ENCODE results near the gene NGEF.

NGEF gene

DNA sequence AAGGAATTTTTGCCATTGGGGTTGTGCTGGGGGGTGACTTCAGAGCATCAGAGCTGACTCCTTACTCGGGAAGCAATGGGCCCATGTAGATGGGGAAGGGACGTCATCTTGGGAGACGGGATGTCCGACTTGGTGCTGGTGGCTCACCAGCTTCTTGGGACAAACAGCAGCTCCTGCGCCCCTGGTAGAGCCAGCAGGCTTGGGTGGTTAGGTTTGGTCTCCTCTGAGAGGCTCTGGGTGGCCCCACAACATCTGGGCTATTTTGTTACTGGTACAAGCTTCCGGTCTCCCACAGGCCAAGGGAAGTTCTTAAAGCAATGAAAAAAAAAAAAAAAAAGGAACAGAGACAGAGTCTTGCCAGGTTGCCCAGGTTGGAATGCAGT, 1.8 kb downstream of the NGEF start:
- Histone ChIP-seq H3K27ac (ENCODE audit: low read depth, low read length) (no peak overlapping the region), H3K4me3 (ENCODE audit: low read depth in 1 of 5, low read length in 5 of 5) (no peak overlapping the region), H3K27me3 (ENCODE audit: control insufficient read depth in 5 of 5, insufficient read depth in 4 of 5, low read length in 5 of 5) (peaks cover 0 to 2% (median 0%) of the 10 kb centered on the region in 5 donors), H3K9ac (ENCODE audit: low read length in 5 of 5) (no peak overlapping the region), H3K36me3 (ENCODE audit: control insufficient read depth in 5 of 5, insufficient read depth in 5 of 5, low read length in 5 of 5) (no peaks in the 10 kb centered on the region), H3K4me1 (ENCODE audit: control insufficient read depth in 5 of 5, insufficient read depth in 5 of 5, low read length in 5 of 5) (peaks cover 0 to 13% (median 3%) of the 10 kb centered on the region in 5 donors), H3K9me3 (ENCODE audit: control insufficient read depth in 5 of 5, low read length in 5 of 5) (no peaks in the 10 kb centered on the region)

DNA sequence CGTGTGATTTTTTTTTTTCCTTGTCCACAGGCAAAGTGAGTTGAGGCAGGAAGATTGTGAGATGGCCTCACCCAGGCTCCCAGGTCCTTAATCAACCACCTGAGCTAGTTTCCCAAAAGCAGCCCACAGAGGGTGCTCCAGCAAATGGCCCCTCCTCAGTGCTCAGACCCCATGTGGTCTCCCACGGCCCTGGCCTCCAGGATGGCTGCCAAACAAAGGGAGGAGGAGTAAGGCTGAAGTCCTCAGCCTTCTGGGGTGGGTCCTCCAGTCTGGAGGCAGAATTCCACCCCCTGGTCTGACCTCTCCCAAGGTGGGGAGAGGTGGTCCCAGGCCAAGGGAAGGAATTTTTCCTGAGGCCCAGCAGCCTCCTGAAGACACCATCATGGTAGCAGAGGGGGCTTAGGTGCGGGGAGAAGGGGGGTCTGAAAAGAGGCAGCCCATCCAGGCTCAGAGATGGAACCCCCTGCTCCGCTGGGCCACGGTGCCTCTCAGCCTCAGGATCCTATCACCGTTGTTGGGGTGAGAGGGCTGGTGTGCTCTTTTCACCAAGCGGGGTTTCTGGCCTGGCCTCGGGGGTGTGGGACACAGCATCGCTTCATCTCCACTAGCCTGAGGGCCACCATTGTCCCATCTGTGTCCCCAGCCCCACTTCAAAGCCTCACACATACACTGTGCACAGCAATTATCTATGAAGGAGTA, 2.3 kb downstream of the NGEF start:
- Histone ChIP-seq H3K9me3 (ENCODE audit: control insufficient read depth in 5 of 5, low read length in 5 of 5) (no peaks in the 10 kb centered on the region), H3K27ac (ENCODE audit: low read depth, low read length) (no peak overlapping the region), H3K4me3 (ENCODE audit: low read depth in 1 of 5, low read length in 5 of 5) (no peak overlapping the region), H3K4me1 (ENCODE audit: control insufficient read depth in 5 of 5, insufficient read depth in 5 of 5, low read length in 5 of 5) (peaks cover 0 to 13% (median 3%) of the 10 kb centered on the region in 5 donors), H3K36me3 (ENCODE audit: control insufficient read depth in 5 of 5, insufficient read depth in 5 of 5, low read length in 5 of 5) (no peaks in the 10 kb centered on the region), H3K27me3 (ENCODE audit: control insufficient read depth in 5 of 5, insufficient read depth in 4 of 5, low read length in 5 of 5) (peaks cover 0 to 2% (median 0%) of the 10 kb centered on the region in 5 donors), H3K9ac (ENCODE audit: low read length in 5 of 5) (no peak overlapping the region)

DNA sequence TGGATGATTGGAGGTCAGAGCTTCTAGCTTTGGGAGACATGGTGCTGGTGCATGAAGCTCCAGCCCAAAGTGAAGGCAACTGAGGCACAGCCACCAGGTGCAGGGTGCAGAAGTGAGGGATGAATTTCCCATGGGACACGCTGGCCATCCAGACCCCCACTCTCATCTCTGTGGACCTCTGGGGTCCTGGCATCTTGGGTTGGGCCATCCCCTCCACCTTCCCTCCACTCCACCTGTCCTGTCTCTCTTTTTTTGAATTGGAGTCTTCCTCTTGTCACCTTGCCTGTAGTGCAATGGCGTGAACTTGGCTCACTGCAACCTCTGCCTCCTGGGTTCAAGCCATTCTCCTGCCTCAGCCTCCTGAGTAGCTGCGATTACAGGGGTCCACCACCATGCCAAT, 3.4 kb downstream of the NGEF start:
- peaks cover 0 to 13% (median 3%) of the 10 kb centered on the region in 5 donors for H3K4me1 ChIP-seq (ENCODE audit: control insufficient read depth in 5 of 5, insufficient read depth in 5 of 5, low read length in 5 of 5)
- H3K36me3 ChIP-seq (ENCODE audit: control insufficient read depth in 5 of 5, insufficient read depth in 5 of 5, low read length in 5 of 5) = no peaks in the 10 kb centered on the region
- no peak overlapping the region for H3K27ac ChIP-seq (ENCODE audit: low read depth, low read length)
- H3K4me3 ChIP-seq (ENCODE audit: low read depth in 1 of 5, low read length in 5 of 5) = no peak overlapping the region
- H3K9ac ChIP-seq (ENCODE audit: low read length in 5 of 5) = no peak overlapping the region
- H3K27me3 ChIP-seq (ENCODE audit: control insufficient read depth in 5 of 5, insufficient read depth in 4 of 5, low read length in 5 of 5) = peaks cover 0 to 2% (median 0%) of the 10 kb centered on the region in 5 donors
- no peaks in the 10 kb centered on the region for H3K9me3 ChIP-seq (ENCODE audit: control insufficient read depth in 5 of 5, low read length in 5 of 5)

DNA sequence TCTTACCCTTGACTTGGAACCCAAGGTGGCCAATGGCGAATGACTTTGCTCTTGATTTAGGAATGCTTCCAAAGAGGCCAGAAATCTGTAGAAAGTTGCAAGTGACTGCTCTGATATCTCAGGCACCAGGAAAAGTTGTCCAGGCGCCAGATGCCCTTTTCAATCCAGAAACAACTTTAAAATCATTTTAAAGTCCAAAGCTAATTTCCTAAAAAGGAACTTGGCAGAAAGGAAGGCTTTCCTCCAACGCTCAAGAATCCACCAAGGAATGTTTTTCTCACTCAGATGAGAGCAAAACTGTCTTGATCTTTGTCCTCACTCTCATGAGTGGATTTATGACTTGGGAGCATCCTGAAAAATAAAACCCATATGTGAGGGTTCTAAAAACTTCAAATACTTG, 5.3 kb downstream of the NGEF start:
- no peaks in the 10 kb centered on the region for H3K9me3 ChIP-seq (ENCODE audit: control insufficient read depth in 5 of 5, low read length in 5 of 5)
- peaks cover 0 to 13% (median 3%) of the 10 kb centered on the region in 5 donors for H3K4me1 ChIP-seq (ENCODE audit: control insufficient read depth in 5 of 5, insufficient read depth in 5 of 5, low read length in 5 of 5)
- no peak overlapping the region for H3K9ac ChIP-seq (ENCODE audit: low read length in 5 of 5)
- H3K36me3 ChIP-seq (ENCODE audit: control insufficient read depth in 5 of 5, insufficient read depth in 5 of 5, low read length in 5 of 5) = no peaks in the 10 kb centered on the region
- H3K4me3 ChIP-seq (ENCODE audit: low read depth in 1 of 5, low read length in 5 of 5) = no peak overlapping the region
- H3K27ac ChIP-seq (ENCODE audit: low read depth, low read length) = no peak overlapping the region
- H3K27me3 ChIP-seq (ENCODE audit: control insufficient read depth in 5 of 5, insufficient read depth in 4 of 5, low read length in 5 of 5) = peaks cover 0 to 5% (median 0%) of the 10 kb centered on the region in 5 donors

DNA sequence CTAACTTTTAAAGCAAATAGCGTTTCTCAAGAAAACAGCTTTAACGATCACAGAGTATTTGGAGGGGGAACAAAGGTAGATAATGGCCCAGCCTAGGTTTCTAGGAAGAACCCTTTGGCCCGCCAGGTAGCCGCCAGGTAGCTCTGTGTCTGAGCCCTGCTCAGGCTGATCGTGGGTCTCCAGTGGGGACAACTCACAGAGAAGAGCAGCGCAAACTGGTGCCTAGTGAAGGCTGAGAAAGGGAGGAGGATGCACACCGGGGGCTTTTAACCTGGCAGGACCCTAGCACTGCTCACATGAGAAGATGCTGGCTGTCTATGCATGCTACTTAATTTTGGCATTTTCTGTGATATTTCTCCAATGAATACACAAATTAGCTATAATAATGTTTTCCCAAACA, 5.8 kb downstream of the NGEF start:
- H3K9ac ChIP-seq (ENCODE audit: low read length in 5 of 5) = no peak overlapping the region
- H3K27me3 ChIP-seq (ENCODE audit: control insufficient read depth in 5 of 5, insufficient read depth in 4 of 5, low read length in 5 of 5) = peaks cover 0 to 5% (median 0%) of the 10 kb centered on the region in 5 donors
- no peaks in the 10 kb centered on the region for H3K9me3 ChIP-seq (ENCODE audit: control insufficient read depth in 5 of 5, low read length in 5 of 5)
- H3K36me3 ChIP-seq (ENCODE audit: control insufficient read depth in 5 of 5, insufficient read depth in 5 of 5, low read length in 5 of 5) = no peaks in the 10 kb centered on the region
- H3K4me3 ChIP-seq (ENCODE audit: low read depth in 1 of 5, low read length in 5 of 5) = no peak overlapping the region
- no peak overlapping the region for H3K27ac ChIP-seq (ENCODE audit: low read depth, low read length)
- peaks cover 0 to 8% (median 0%) of the 10 kb centered on the region in 5 donors for H3K4me1 ChIP-seq (ENCODE audit: control insufficient read depth in 5 of 5, insufficient read depth in 5 of 5, low read length in 5 of 5)

DNA sequence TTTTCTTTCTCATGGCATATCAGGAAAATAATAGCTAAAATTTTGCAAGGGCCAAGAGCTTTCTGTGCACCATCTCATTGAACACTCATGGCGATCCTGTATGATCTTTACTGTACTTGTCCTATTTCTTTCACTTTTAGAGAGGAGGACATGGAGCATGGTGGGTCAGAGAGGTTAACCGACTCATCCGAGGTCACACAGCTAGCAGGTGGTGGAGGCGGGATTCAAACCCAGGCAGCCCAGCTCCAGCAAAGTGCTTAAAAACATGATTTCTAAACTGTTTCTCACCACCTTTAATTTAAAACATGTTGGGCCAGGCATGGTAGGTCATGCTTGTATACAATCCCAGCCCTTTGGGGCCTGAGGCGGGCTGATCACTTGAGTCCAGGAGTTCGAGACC, 6.4 kb downstream of the NGEF start:
- H3K27me3 ChIP-seq (ENCODE audit: control insufficient read depth in 5 of 5, insufficient read depth in 4 of 5, low read length in 5 of 5) = peaks cover 0 to 5% (median 0%) of the 10 kb centered on the region in 5 donors
- H3K9me3 ChIP-seq (ENCODE audit: control insufficient read depth in 5 of 5, low read length in 5 of 5) = no peaks in the 10 kb centered on the region
- no peak overlapping the region for H3K9ac ChIP-seq (ENCODE audit: low read length in 5 of 5)

DNA sequence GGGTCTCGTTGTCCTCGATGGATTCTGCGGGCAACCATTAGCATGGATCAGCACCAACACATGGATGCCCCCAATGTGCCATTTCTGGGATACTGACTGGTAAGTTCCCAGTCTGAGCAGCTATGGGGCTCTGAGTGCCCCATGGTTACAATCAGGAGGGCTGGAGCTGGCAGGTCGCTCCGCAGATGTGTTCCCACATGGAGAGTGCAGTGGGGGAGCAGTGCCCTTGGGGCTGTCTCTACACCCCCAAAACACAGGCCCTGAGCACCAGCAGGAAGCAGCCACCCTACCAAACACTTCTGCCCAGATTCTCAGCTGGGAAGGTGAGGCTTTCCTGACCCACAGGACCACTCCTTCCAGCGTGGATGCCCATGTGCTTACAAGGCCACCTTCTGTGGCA, 8.0 kb downstream of the NGEF start:
- H3K27me3 ChIP-seq (ENCODE audit: control insufficient read depth in 5 of 5, insufficient read depth in 4 of 5, low read length in 5 of 5) = peaks cover 0 to 5% (median 4%) of the 10 kb centered on the region in 5 donors
- no peak overlapping the region for H3K9ac ChIP-seq (ENCODE audit: low read length in 5 of 5)
- no peaks in the 10 kb centered on the region for H3K36me3 ChIP-seq (ENCODE audit: control insufficient read depth in 5 of 5, insufficient read depth in 5 of 5, low read length in 5 of 5)
- H3K9me3 ChIP-seq (ENCODE audit: control insufficient read depth in 5 of 5, low read length in 5 of 5) = no peaks in the 10 kb centered on the region
- H3K4me3 ChIP-seq (ENCODE audit: low read depth in 1 of 5, low read length in 5 of 5) = no peak overlapping the region
- no peaks in the 10 kb centered on the region for H3K4me1 ChIP-seq (ENCODE audit: control insufficient read depth in 5 of 5, insufficient read depth in 5 of 5, low read length in 5 of 5)
- H3K27ac ChIP-seq (ENCODE audit: low read depth, low read length) = no peak overlapping the region

More for the DNA sequence above, 6.4 kb downstream of the NGEF start:
- Histone ChIP-seq H3K4me3 (ENCODE audit: low read depth in 1 of 5, low read length in 5 of 5) (no peak overlapping the region), H3K4me1 (ENCODE audit: control insufficient read depth in 5 of 5, insufficient read depth in 5 of 5, low read length in 5 of 5) (peaks cover 0 to 2% (median 0%) of the 10 kb centered on the region in 5 donors), H3K27ac (ENCODE audit: low read depth, low read length) (no peak overlapping the region), H3K36me3 (ENCODE audit: control insufficient read depth in 5 of 5, insufficient read depth in 5 of 5, low read length in 5 of 5) (no peaks in the 10 kb centered on the region)

DNA sequence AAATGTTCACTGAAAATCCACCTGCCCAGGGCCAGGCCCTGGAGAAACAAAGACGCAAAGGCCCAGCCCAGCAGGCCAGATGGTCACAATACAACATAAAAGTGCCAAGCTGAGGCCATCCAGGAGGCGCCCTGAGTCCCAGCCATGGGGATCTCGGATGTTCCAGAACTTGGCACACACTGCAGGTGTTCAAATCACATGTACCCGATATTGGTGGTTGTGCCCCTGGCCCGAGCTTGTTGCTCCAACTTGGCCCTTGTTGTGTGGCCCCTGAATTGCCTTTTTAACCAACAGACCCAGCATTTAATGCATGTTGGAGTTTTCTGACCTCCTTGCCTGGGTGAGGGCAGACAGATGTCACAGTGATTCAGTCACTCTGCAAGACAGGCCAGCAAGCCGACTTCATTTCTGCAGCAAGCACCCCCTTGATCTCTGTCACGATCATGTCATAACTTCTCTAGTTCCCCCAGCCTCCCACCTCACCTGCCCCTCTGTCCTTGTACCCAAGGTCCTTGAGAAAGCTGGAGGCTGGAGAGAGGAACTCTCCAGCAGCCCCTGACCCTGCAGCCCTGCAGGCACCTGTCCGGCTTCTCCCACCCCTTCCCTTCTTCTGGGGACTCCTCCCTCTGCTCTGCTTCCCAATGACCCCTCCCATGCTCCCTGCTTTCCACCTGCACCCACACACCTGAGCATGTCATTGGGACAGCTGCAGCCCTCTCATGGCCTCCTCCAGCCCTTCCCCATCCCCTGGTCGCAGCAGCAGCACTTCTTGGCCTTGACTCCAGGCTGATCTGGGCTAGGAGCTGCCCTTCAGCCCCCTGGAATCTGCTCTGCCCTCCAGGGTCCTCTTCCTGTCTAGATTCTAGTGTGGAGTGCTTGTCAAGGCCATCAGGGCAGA, 9.1 kb downstream of the NGEF start:
- Histone ChIP-seq H3K9me3 (ENCODE audit: control insufficient read depth in 5 of 5, low read length in 5 of 5) (no peaks in the 10 kb centered on the region), H3K27me3 (ENCODE audit: control insufficient read depth in 5 of 5, insufficient read depth in 4 of 5, low read length in 5 of 5) (peaks cover 0 to 5% (median 4%) of the 10 kb centered on the region in 5 donors)

DNA sequence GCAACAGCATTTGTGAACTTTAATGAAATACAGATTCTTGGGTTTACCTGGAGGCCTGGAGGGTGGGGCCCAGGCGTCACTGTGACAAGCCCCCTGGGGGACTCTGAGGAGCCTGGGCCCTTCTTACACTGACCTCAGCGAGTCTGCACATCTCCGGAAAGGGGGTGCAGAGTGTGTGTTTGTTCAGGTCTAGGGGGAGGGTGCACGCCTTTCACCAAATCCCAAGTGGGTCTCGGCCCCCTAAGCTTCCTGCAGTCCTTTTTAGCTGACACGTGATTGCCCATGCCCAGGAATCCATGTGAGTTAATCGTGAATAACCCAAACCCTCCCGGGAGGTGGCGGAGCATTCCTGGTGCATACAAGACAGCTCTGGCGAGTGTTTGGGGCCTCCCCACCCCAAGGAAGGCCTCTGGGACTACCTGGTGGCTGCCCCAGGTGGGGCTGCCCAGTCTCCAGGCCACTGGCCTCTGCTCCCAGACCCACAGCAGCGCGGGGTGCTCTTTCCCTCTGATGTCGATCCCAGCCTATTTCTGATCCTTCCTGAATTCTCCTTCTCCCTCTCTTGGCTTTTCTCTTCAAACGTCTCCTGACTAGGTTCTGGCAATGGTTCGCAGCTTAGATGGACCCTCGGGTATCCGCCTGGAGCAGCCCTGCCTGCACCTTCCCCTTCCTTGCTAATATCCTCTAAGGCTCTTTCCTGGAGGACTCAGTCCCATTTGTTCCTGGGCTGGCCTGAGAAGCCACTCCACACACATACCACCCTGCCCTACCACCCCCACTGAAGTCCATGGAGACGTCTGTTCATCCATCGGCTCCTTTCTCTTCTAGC, 10.0 kb downstream of the NGEF start:
- Histone ChIP-seq H3K27me3 (ENCODE audit: control insufficient read depth in 5 of 5, insufficient read depth in 4 of 5, low read length in 5 of 5) (peaks cover 0 to 5% (median 4%) of the 10 kb centered on the region in 5 donors), H3K9me3 (ENCODE audit: control insufficient read depth in 5 of 5, low read length in 5 of 5) (no peaks in the 10 kb centered on the region), H3K36me3 (ENCODE audit: control insufficient read depth in 5 of 5, insufficient read depth in 5 of 5, low read length in 5 of 5) (no peaks in the 10 kb centered on the region), H3K4me3 (ENCODE audit: low read depth in 1 of 5, low read length in 5 of 5) (no peak overlapping the region), H3K4me1 (ENCODE audit: control insufficient read depth in 5 of 5, insufficient read depth in 5 of 5, low read length in 5 of 5) (no peaks in the 10 kb centered on the region), H3K9ac (ENCODE audit: low read length in 5 of 5) (no peak overlapping the region), H3K27ac (ENCODE audit: low read depth, low read length) (no peak overlapping the region)

More for the DNA sequence above, 9.1 kb downstream of the NGEF start:
- no peak overlapping the region for H3K4me3 ChIP-seq (ENCODE audit: low read depth in 1 of 5, low read length in 5 of 5)
- no peaks in the 10 kb centered on the region for H3K4me1 ChIP-seq (ENCODE audit: control insufficient read depth in 5 of 5, insufficient read depth in 5 of 5, low read length in 5 of 5)
- no peak overlapping the region for H3K9ac ChIP-seq (ENCODE audit: low read length in 5 of 5)
- no peaks in the 10 kb centered on the region for H3K36me3 ChIP-seq (ENCODE audit: control insufficient read depth in 5 of 5, insufficient read depth in 5 of 5, low read length in 5 of 5)
- no peak overlapping the region for H3K27ac ChIP-seq (ENCODE audit: low read depth, low read length)
